HepG2 (cell line): ENCODE results near the gene NUDT14. TPM values are rescaled to one million over a fixed set of nuclear protein-coding genes. Genes with fewer than 3 reads are reported as not detected.

Source experiments
- ATAC-seq: fragments of 200-7000 bp; cut with Tn5 transposase; 3 replicates; pipeline ENCODE4 v1.9.1; 2020; ENCODE audit warnings: mild to moderate bottlenecking, moderate library complexity
- BruUV-seq: library from RNA; stranded (reverse); fragments of 400-500 nt; replicated peaks from 2 replicates; lab custom pipeline; 2021; lab: Mats Ljungman, UMichigan
- CTCF ChIA-PET: fragments of 300-600 bp; formaldehyde crosslinking; extraction: SDS; loops from one replicate; lab custom pipeline; 2021; ENCODE audit warnings: low total read pairs, inconsistent platforms, low intra/inter-chr PET ratio; lab: Yijun Ruan, JAX
- POLR2A ChIA-PET: fragments of 350-600 bp; sonication (Branson Sonifier 250); formaldehyde crosslinking; loops from one replicate; lab custom pipeline; 2020; ENCODE audit warnings: antibody characterized with exemption, inconsistent platforms; lab: Yijun Ruan, JAX
- DNase-seq: peaks from one replicate; pipeline ENCODE4 v3.0.0-alpha.2; 2015; ENCODE audit warnings: low spot score
- FAIRE-seq: peaks from 3 replicates; lab custom pipeline; 2011; peaks lifted over from hg19 to GRCh38; lab: Jason Lieb, UNC
- H2AFZ ChIP-seq: one replicate; pipeline ENCODE4 v1.6.1; 2011; ENCODE audit warnings: low read length, inconsistent platforms
- H3K27ac ChIP-seq: fragments of 300-600 bp; 3 replicates; pipeline ENCODE4 v1.8.0; 2011; ENCODE audit warnings: mixed run types, mild to moderate bottlenecking, mixed read lengths, low read length, inconsistent platforms; ENCODE audit not compliant: insufficient read depth; ENCODE audit errors: extremely low read length
- H3K27me3 ChIP-seq, 2 experiments: fragments of 200-600 bp in 1 of 2; 2 replicates in 1 of 2; 3 replicates in 1 of 2; pipeline versions ENCODE4 v1.6.0 to v1.8.0; 2011; ENCODE audit warnings: low read length in 2 of 2, mild to moderate bottlenecking in 2 of 2, moderate library complexity in 2 of 2, inconsistent platforms in 1 of 2; ENCODE audit not compliant: insufficient read depth in 2 of 2, control insufficient read depth in 1 of 2
- H3K36me3 ChIP-seq, 2 experiments: fragments of 200-600 bp in 1 of 2; replicated peaks in 1 of 2; 2 replicates in 1 of 2; 3 replicates in 1 of 2; pipeline versions ENCODE4 v1.5.1 to v1.8.0; 2011; ENCODE audit warnings: low read length in 2 of 2, inconsistent platforms in 1 of 2; ENCODE audit not compliant: insufficient read depth in 2 of 2, control insufficient read depth in 1 of 2
- H3K4me1 ChIP-seq: 2 replicates; pipeline ENCODE4 v1.5.1; 2012; ENCODE audit warnings: low read length, inconsistent platforms; ENCODE audit not compliant: insufficient read depth
- H3K4me2 ChIP-seq: 2 replicates; pipeline ENCODE4 v1.6.0; 2011; ENCODE audit warnings: low read depth, low read length, inconsistent platforms
- H3K4me3 ChIP-seq, 3 experiments: fragments of 200-600 bp in 1 of 3; sonication (generic), shearing (Covaris generic) in 1 of 3; replicated peaks in 1 of 3; 2 replicates each; pipeline ENCODE4 v1.5.1; 2011 to 2016; ENCODE audit warnings: low read length in 3 of 3, inconsistent platforms in 2 of 3, low read depth in 2 of 3, mild to moderate bottlenecking in 2 of 3, control low read depth in 1 of 3, mixed read lengths in 1 of 3; ENCODE audit not compliant: insufficient read depth in 1 of 3
- H3K79me2 ChIP-seq: one replicate; pipeline ENCODE4 v1.6.1; 2011; ENCODE audit warnings: low read length, inconsistent platforms; ENCODE audit not compliant: insufficient read depth
- H3K9ac ChIP-seq: 2 replicates; pipeline ENCODE4 v1.6.0; 2011; ENCODE audit warnings: mild to moderate bottlenecking, low read depth, low read length, inconsistent platforms; ENCODE audit not compliant: insufficient read depth
- H3K9me3 ChIP-seq: 2 replicates; pipeline ENCODE4 v1.5.1; 2012; ENCODE audit warnings: mild to moderate bottlenecking, low read length
- H4K20me1 ChIP-seq: 2 replicates; pipeline ENCODE4 v1.6.0; 2011; ENCODE audit warnings: inconsistent platforms, mild to moderate bottlenecking, low read length, moderate library complexity; ENCODE audit not compliant: insufficient read depth
- HNRNPUL1 ChIP-seq: fragments of 200-400 bp; formaldehyde crosslinking; IDR thresholded peaks from 2 replicates; pipeline ENCODE4 v1.6.1; 2017; ENCODE audit warnings: low read depth, mild to moderate bottlenecking, low read length, moderate library complexity
- KAT7 ChIP-seq: IDR thresholded peaks from 2 replicates; pipeline ENCODE4 v1.6.1; 2018; ENCODE audit warnings: borderline replicate concordance, missing compliant biosample characterization
- MED13 ChIP-seq: sonication (generic); formaldehyde crosslinking; IDR thresholded peaks from 2 replicates; pipeline ENCODE4 v1.5.0; 2020; ENCODE audit warnings: missing genetic modification reagents
- MED8 ChIP-seq: sonication (generic); formaldehyde crosslinking; IDR thresholded peaks from 2 replicates; pipeline ENCODE4 v1.8.1; 2023; ENCODE audit warnings: mild to moderate bottlenecking, missing genetic modification reagents; ENCODE audit not compliant: insufficient replicate concordance
- SKI ChIP-seq: fragments of 450-650 bp; IDR thresholded peaks from one replicate; pipeline ENCODE4 v1.6.1; 2018; ENCODE audit warnings: mild to moderate bottlenecking; ENCODE audit not compliant: partially characterized antibody
- ZBTB26 ChIP-seq: IDR thresholded peaks from 2 replicates; pipeline ENCODE4 v1.6.1; 2016; ENCODE audit warnings: missing compliant biosample characterization, missing genetic modification reagents, borderline replicate concordance
- ZBTB43 ChIP-seq: sonication (generic); formaldehyde crosslinking; conservative IDR thresholded peaks from 2 replicates; pipeline ENCODE4 v1.4.0; 2020; ENCODE audit warnings: missing genetic modification reagents
- ZNF160 ChIP-seq: sonication (generic); formaldehyde crosslinking; IDR thresholded peaks from 2 replicates; pipeline ENCODE4 v1.8.0; 2022; ENCODE audit warnings: mild to moderate bottlenecking, inconsistent platforms, missing genetic modification reagents
- ZNF180 ChIP-seq: sonication (generic); formaldehyde crosslinking; IDR thresholded peaks from 2 replicates; pipeline ENCODE4 v1.4.0; 2020; ENCODE audit warnings: low read depth, missing genetic modification reagents, borderline replicate concordance
- WGBS: methylation state at CpG from one replicate; pipeline ENCODE4 v1.1.6; 2017; ENCODE audit warnings: low lambda C conversion rate; 5-methylcytosine and 5-hydroxymethylcytosine counted together
- in situ Hi-C: cut with HindIII; loops from 2 replicates; pipeline ENCODE4 v1.10.0; 2017; ENCODE audit warnings: low pct_unique_long_range_greater_than_20kb; ENCODE audit not compliant: extremely low pct_ligation_motif_present
- intact Hi-C: fragments of 100-400 bp; cut with micrococcal nuclease; formaldehyde crosslinking; loops from one replicate; pipeline ENCODE4 v1.10.0; 2022; ENCODE audit not compliant: unreplicated experiment
- polyA plus RNA-seq, 8 experiments: library from polyadenylated mRNA; depleted of rRNA in 3 of 8; stranded (reverse) in 7 of 8; unstranded in 1 of 8; fragments of >200 nt; fragmentation: Illumina TruSeq in 4 of 8; extraction: Trizol in 4 of 8; gene quantifications; 2 replicates each; pipeline versions ENCODE4 v1.2.1 to v1.2.3, GENCODE V29; 2011 to 2016; ENCODE audit warnings: low read depth in 4 of 8, missing spikeins in 1 of 8, mixed read lengths in 1 of 8; ENCODE audit not compliant: insufficient read depth in 1 of 8
- total RNA-seq, 5 experiments: library from RNA; depleted of rRNA; stranded (reverse); fragments of >200 nt; fragmentation: Illumina TruSeq; extraction: Trizol; gene quantifications; 2 replicates each; pipeline ENCODE4 v1.2.3, GENCODE V29; 2016; ENCODE audit warnings: low read depth in 1 of 5

The NUDT14 gene
- total and polyA plus RNA-seq, 2 of the 13 experiments (the other 11 are each of a cell fraction or from before 2014, with no cell fraction given), result 5.8 to 6.1 TPM

GRCh38 chr14:105192866-105193731 is 12.0 kb upstream of the NUDT14 start:
- no peak; the same call in 2 of the 3 replicates for ATAC-seq
- Histone ChIP-seq H3K4me2 (no peak overlapping the region), H4K20me1 (no peaks in the 10 kb centered on the region), H3K27me3 (peaks cover 25 to 60% of the 10 kb centered on the region in 2 experiments), H3K79me2 (no peaks in the 10 kb centered on the region), H3K9me3 (peaks cover 3% of the 10 kb centered on the region; the same call in 1 of the 2 replicates), H3K9ac (no peak overlapping the region), H3K27ac (no peak overlapping the region), H2AFZ (no peak overlapping the region), H3K4me3 (peak overlapping the region in 1 of 3 experiments; percentile 19; a peak in 1 of 6 replicates), H3K4me1 (peaks cover 22% of the 10 kb centered on the region), H3K36me3 (no peaks in the 10 kb centered on the region)
- intact Hi-C loops, result no loop called here
- ChIA-PET POLR2A (no interaction called here), CTCF (no interaction called here)
- BruUV-seq, result no TSS peak
- TF ChIP-seq MED8 (CRISPR knock-in tag) (no peak), MED13 (CRISPR knock-in tag) (no peak), ZBTB26 (no peak), KAT7 (CRISPR knock-in tag) (no peak), ZBTB43 (CRISPR knock-in tag) (no peak), ZNF180 (CRISPR knock-in tag) (no peak), ZNF160 (CRISPR knock-in tag) (no peak), SKI (no peak), HNRNPUL1 (no peak)
- in situ Hi-C loops, result no loop called here
- FAIRE-seq, result no peak
- 8% methylated on average over 7 of the region's 29 CpGs for WGBS
- no peak for DNase-seq
